Esophagus muscularis mucosa (tissue), 4 donors: ENCODE measurements around the gene MLLT3. TPM values are rescaled to one million over a fixed set of nuclear protein-coding genes. Genes with fewer than 3 reads are reported as not detected.

Source experiments
- DNase-seq: peaks from one replicate; pipeline ENCODE4 v3.0.0-alpha.2; 2017; ENCODE audit errors: extremely low spot score
- H3K27ac ChIP-seq, 4 donors: fragments of 200-600 bp; sonication (generic); replicated peaks in 1 of 4; 1 replicate in 3 of 4; 2 replicates in 1 of 4; pipeline ENCODE4 v1.5.1; 2016 to 2019; ENCODE audit warnings: mild to moderate bottlenecking in 1 of 4
- H3K27me3 ChIP-seq, 4 donors: fragments of 200-600 bp; sonication (generic); one replicate each; pipeline versions ENCODE4 v1.5.1 to v1.6.0; 2016 to 2019
- H3K36me3 ChIP-seq, 4 donors: fragments of 200-600 bp; sonication (generic); one replicate each; pipeline ENCODE4 v1.5.1; 2016 to 2019
- H3K4me1 ChIP-seq, 4 donors: fragments of 200-600 bp; sonication (generic); one replicate each; pipeline ENCODE4 v1.5.1; 2016 to 2019
- H3K4me3 ChIP-seq, 4 donors: fragments of 200-600 bp; sonication (generic); 1 replicate in 2 of 4; 2 replicates in 2 of 4; pipeline ENCODE4 v1.5.1; 2016 to 2019; ENCODE audit warnings: mild to moderate bottlenecking in 4 of 4, moderate library complexity in 1 of 4
- H3K9me3 ChIP-seq, 4 donors: fragments of 200-600 bp; sonication (generic); 1 replicate in 3 of 4; 2 replicates in 1 of 4; pipeline ENCODE4 v1.5.1; 2016 to 2019
- EP300 ChIP-seq: sonication (generic); formaldehyde crosslinking; IDR thresholded peaks from one replicate; pipeline ENCODE4 v1.6.1; 2017; ENCODE audit warnings: antibody characterized with exemption
- POLR2A ChIP-seq: fragments of 450-650 bp; IDR thresholded peaks from one replicate; pipeline ENCODE4 v1.6.1; 2017; ENCODE audit warnings: antibody characterized with exemption, moderate library complexity, mild to moderate bottlenecking, low read depth
- POLR2AphosphoS5 ChIP-seq, 2 donors: sonication (generic); formaldehyde crosslinking; IDR thresholded peaks; one replicate each; pipeline ENCODE4 v1.6.1; 2017; ENCODE audit warnings: antibody characterized with exemption in 2 of 2
- WGBS: methylation state at CpG from one replicate; pipeline ENCODE4 v1.1.5; 2018; 5-methylcytosine and 5-hydroxymethylcytosine counted together
- intact Hi-C: fragments of 100-400 bp; cut with DNase I; formaldehyde crosslinking; loops from one replicate; pipeline ENCODE4 v1.15.1; 2023
- total RNA-seq, 4 donors: library from RNA; depleted of rRNA; stranded (reverse); fragments of >200 nt; gene quantifications; one replicate each; pipeline versions ENCODE4 v1.1.0 to v1.2.1, GENCODE V29; 2016
- TF ChIP-seq, protein P1 (sequence below), 3 experiments: fragments of 200-600 bp in 2 of 3; fragments of 450-650 bp in 1 of 3; sonication (generic) in 2 of 3; IDR thresholded peaks; one replicate each; pipeline ENCODE4 v1.5.1; 2017 to 2019; ENCODE audit warnings: antibody characterized with exemption in 3 of 3, mild to moderate bottlenecking in 2 of 3, moderate library complexity in 1 of 3

MLLT3 gene
- total RNA-seq, 4 donors from 2014 or later = 14.1 to 30.7 (median 18.0) TPM

DNA sequence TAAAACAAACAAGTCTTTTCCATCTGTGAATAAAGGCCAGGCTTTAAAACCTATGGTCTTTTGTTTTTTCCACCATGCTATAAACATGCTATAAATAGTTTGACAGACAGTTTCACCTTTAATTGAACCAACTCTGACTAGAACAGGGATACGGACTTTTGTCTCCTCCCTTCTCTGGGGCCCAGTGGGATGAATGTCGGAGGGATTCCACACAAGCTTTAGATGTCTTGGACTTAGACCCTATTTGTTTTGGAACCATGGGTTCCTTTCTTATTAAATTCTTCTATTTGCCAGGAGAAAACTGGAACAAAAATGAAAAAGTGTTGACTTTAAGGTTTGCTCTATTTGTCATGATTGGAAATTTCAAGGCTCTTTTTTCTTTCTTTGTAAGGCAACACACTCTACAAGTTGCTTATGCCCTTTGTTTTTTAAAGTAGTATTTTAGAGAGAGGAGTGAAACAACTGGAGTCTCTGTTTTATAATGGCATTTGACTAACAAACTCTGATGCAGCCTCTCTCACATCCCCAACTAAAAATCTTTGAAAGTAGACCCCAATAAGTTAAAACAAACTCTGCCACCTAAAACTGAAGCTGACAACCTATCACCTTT lies 145.3 kb downstream of the MLLT3 start:
- H3K27me3 ChIP-seq = no peaks in the 10 kb centered on the region
- intact Hi-C loops = no loop called here
- peak overlapping the region; percentile 5 to 60 (median 11) for H3K27ac ChIP-seq
- 19% methylated on average over 2 of the region's 2 CpGs for WGBS
- no peak for DNase-seq
- H3K4me3 ChIP-seq = no peak overlapping the region
- H3K9me3 ChIP-seq = no peaks in the 10 kb centered on the region
- TF ChIP-seq POLR2A = no peak
- no peak for TF ChIP-seq POLR2AphosphoS5 (IDR thresholded peaks at IDR 0.05)
- no peaks in the 10 kb centered on the region for H3K36me3 ChIP-seq
- H3K4me1 ChIP-seq = peaks cover 50 to 74% (median 63%) of the 10 kb centered on the region in 4 donors

DNA sequence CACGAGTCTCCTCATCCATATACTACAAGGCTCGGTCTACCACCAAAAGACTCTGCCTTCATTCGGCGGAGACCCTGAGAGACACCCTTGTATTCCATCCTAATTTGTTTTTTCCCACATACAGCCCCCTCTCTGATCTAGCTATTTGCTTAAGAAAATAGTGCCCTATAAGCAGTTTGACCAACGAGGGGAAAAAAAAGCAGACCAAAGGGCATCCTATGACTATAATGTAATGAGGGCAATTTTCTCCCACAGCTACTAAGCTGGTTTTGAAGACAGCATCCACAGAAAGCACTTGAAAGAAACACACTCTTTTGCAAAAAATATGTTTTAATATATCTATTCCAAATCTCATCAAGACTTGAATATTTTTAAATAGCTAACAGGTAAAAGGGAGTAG lies 147.8 kb downstream of the MLLT3 start:
- Histone ChIP-seq H3K9me3 (no peaks in the 10 kb centered on the region), H3K27me3 (no peaks in the 10 kb centered on the region), H3K4me1 (peaks cover 45 to 76% (median 66%) of the 10 kb centered on the region in 4 donors), H3K4me3 (no peak overlapping the region), H3K36me3 (no peaks in the 10 kb centered on the region), H3K27ac (no peak overlapping the region)
- no peak for DNase-seq
- intact Hi-C loops = no loop called here
- WGBS = 87% methylated on average over 5 of the region's 5 CpGs
- TF ChIP-seq POLR2AphosphoS5 (IDR thresholded peaks at IDR 0.05) = no peak
- no peak for TF ChIP-seq EP300
- TF ChIP-seq, protein P1, sequence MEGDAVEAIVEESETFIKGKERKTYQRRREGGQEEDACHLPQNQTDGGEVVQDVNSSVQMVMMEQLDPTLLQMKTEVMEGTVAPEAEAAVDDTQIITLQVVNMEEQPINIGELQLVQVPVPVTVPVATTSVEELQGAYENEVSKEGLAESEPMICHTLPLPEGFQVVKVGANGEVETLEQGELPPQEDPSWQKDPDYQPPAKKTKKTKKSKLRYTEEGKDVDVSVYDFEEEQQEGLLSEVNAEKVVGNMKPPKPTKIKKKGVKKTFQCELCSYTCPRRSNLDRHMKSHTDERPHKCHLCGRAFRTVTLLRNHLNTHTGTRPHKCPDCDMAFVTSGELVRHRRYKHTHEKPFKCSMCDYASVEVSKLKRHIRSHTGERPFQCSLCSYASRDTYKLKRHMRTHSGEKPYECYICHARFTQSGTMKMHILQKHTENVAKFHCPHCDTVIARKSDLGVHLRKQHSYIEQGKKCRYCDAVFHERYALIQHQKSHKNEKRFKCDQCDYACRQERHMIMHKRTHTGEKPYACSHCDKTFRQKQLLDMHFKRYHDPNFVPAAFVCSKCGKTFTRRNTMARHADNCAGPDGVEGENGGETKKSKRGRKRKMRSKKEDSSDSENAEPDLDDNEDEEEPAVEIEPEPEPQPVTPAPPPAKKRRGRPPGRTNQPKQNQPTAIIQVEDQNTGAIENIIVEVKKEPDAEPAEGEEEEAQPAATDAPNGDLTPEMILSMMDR (IDR thresholded peaks at IDR 0.05) = no peak
- no peak for TF ChIP-seq POLR2A

DNA sequence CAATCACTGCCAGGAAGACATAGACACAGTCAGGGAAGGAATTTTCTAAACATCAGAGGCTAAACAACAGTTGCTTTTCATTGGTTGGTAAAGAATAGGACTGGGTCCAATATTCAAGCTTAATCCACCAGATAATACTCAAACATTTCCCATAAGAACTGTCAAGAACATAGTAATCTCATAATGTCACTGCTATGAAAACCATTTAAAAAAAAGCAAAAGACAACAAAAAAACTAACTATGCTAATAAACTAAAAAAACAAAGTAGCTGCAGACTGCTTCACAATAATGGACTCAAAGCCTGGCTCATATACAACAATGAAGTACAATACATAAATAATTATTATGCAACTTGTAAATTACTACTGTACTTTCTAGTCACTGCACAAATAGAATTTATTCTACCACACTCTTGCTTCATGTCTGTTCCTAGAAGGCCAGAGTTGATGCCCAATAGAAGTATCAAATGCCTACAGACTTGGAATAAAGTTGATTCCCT lies 148.7 kb downstream of the MLLT3 start:
- DNase-seq = no peak
- intact Hi-C loops = no loop called here
- no peaks in the 10 kb centered on the region for H3K36me3 ChIP-seq
- no peak overlapping the region for H3K27ac ChIP-seq
- H3K9me3 ChIP-seq = no peaks in the 10 kb centered on the region
- H3K4me1 ChIP-seq = peaks cover 38 to 72% (median 59%) of the 10 kb centered on the region in 4 donors
- H3K4me3 ChIP-seq = no peak overlapping the region
- H3K27me3 ChIP-seq = no peaks in the 10 kb centered on the region
- TF ChIP-seq, protein P1 (IDR thresholded peaks at IDR 0.05) = no peak
- TF ChIP-seq POLR2AphosphoS5 (IDR thresholded peaks at IDR 0.05) = no peak
- TF ChIP-seq EP300 = no peak
- TF ChIP-seq POLR2A = no peak

DNA sequence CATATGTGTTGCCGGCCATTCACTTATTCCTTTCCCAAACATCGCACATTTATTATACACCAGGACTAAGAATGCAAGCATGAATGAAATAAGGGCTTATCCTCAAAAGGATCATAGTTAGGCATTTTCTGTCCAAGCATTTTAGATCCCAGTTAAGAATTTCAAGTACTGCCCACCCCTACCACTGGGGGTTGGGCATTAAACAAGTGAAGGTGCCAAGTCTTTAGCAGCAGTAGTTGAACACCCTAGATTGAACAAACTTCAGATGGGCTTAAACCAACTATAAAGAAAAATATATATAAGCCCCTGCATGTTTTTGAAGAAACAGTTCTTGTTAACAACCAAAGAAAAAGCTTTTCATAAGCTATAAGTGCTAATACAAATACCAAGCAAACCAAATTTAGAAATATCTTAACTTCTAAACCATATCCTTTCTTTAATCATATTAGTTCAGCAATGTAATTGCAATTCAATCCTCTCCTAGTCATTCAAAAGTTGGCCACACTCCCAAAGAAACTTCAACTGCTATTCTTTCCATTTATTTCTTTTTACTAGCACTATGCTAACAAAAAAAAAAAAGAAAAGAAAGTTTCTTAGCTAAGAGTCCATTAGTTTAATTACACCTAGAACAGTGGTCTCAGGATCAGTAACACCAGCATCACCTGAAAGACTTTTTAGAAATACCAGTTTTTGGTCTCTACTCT lies 149.8 kb downstream of the MLLT3 start:
- Histone ChIP-seq H3K4me3 (no peak overlapping the region), H3K27ac (no peak overlapping the region), H3K36me3 (no peaks in the 10 kb centered on the region), H3K9me3 (no peaks in the 10 kb centered on the region), H3K27me3 (no peaks in the 10 kb centered on the region), H3K4me1 (peaks cover 30 to 61% (median 48%) of the 10 kb centered on the region in 4 donors)
- intact Hi-C loops = no loop called here
- TF ChIP-seq, protein P1 (IDR thresholded peaks at IDR 0.05) = no peak
- no peak for TF ChIP-seq POLR2AphosphoS5 (IDR thresholded peaks at IDR 0.05)
- TF ChIP-seq POLR2A = no peak
- TF ChIP-seq EP300 = no peak
- DNase-seq = no peak
- 93% methylated on average over 2 of the region's 2 CpGs for WGBS

DNA sequence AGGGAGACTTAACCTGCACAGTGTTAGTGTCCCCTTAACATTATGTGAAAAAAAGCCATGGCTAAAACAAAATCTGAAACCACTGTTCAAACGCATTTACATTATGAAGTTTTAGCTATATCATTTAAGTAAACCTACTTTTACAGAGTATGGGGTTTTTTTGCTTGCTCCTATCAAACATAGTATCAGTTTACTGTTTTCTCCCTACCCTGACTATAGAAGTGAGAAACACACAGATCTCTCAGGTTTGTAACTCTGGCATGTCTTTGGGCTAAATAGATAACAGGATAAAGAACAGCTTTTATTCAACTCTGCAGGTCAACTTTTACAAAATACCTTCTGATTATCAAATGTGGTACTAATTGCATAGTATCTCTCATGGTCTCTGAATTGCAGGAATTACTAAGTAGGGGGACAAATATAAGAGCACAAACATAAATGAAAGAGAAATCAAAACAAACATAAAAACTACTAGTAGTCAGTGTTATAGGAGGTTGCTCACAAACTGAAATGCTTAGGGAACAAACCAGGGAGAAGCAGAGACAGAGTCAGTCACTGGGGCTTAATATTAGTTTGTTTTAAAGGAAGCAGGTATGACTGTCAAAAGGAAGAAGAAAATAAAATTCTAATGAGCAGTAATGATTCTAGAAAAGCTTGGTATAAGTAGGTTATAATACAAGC lies 155.8 kb downstream of the MLLT3 start:
- 92% methylated on average over 1 of the region's 1 CpG for WGBS
- no peak overlapping the region for H3K27ac ChIP-seq
- no peaks in the 10 kb centered on the region for H3K27me3 ChIP-seq
- no peak for TF ChIP-seq POLR2A
- TF ChIP-seq POLR2AphosphoS5 (IDR thresholded peaks at IDR 0.05) = no peak
- no peak for TF ChIP-seq EP300
- TF ChIP-seq, protein P1 (IDR thresholded peaks at IDR 0.05) = no peak
- intact Hi-C loops = no loop called here
- H3K4me1 ChIP-seq = peaks cover under 1 to 12% (median 6%) of the 10 kb centered on the region in 4 donors
- no peaks in the 10 kb centered on the region for H3K36me3 ChIP-seq
- H3K9me3 ChIP-seq = no peaks in the 10 kb centered on the region
- no peak for DNase-seq
- H3K4me3 ChIP-seq = no peak overlapping the region
